ENCODE data around the gene NR6A1. TPM values are rescaled to one million over a fixed set of nuclear protein-coding genes. Genes with fewer than 3 reads are reported as not detected.

The NR6A1 gene
- total RNA-seq, 2 experiments from 2014 or later = 17.5 to 23.0 TPM

DNA sequence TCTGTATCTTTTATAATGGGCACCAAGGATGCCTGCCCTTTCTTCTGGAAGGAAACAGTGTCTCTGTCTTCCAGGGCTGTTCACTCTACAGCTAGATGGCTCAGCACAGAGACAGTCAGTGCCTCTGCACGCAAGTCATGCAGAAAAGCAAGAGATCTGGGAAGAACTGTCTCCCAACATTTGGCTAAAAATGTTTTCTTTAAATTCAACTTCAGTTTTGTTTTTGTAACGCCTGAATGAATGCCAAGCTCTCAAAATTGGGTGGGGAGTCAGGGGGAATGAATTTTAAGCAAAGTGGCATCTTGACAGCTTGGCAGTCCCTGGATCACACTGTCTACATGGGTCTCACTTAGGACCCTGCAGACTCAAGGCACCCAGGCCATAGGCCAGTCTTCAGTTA lies 18.4 kb upstream of the NR6A1 start:
- no peak overlapping the region for H2AFZ ChIP-seq (ENCODE audit: low read length)
- no peak for DNase-seq (ENCODE audit: low spot score)
- ChIA-PET CTCF (ENCODE audit: unreplicated experiment) (no interaction called here), POLR2A (interaction anchor here (0.5 to 1.9 kb wide), 2 partner anchors 10 to 174 kb away, joined by 3 to 5 read pairs; no protein-coding TSS in a partner anchor)
- no peak overlapping the region for H3K4me2 ChIP-seq (ENCODE audit: low read length)
- H4K20me1 ChIP-seq (ENCODE audit: insufficient read depth, low read length) = no peaks in the 10 kb centered on the region
- intact Hi-C loops (cut with micrococcal nuclease; ENCODE audit: unreplicated experiment) = no loop called here
- TF ChIP-seq, protein P1, sequence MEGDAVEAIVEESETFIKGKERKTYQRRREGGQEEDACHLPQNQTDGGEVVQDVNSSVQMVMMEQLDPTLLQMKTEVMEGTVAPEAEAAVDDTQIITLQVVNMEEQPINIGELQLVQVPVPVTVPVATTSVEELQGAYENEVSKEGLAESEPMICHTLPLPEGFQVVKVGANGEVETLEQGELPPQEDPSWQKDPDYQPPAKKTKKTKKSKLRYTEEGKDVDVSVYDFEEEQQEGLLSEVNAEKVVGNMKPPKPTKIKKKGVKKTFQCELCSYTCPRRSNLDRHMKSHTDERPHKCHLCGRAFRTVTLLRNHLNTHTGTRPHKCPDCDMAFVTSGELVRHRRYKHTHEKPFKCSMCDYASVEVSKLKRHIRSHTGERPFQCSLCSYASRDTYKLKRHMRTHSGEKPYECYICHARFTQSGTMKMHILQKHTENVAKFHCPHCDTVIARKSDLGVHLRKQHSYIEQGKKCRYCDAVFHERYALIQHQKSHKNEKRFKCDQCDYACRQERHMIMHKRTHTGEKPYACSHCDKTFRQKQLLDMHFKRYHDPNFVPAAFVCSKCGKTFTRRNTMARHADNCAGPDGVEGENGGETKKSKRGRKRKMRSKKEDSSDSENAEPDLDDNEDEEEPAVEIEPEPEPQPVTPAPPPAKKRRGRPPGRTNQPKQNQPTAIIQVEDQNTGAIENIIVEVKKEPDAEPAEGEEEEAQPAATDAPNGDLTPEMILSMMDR (conservative IDR thresholded peaks at IDR 0.05; ENCODE audit: low read length) = no peak
- no peak for TF ChIP-seq EZH2phosphoT487 (IDR thresholded peaks at IDR 0.05; ENCODE audit: borderline replicate concordance, low read depth, low read length)
- no peak overlapping the region for H3K27ac ChIP-seq (ENCODE audit: low read depth, low read length, poor library complexity, severe bottlenecking)
- peaks cover 8% of the 10 kb centered on the region for H3K4me1 ChIP-seq (ENCODE audit: insufficient read depth, low read length, poor library complexity, severe bottlenecking)
- no peaks in the 10 kb centered on the region for H3K9me3 ChIP-seq (ENCODE audit: low read length)
- H3K4me3 ChIP-seq (ENCODE audit: low read depth, low read length, poor library complexity, severe bottlenecking) = no peak overlapping the region
- no peaks in the 10 kb centered on the region for H3K9me2 ChIP-seq (ENCODE audit: insufficient read depth, low read length)
- H3K36me3 ChIP-seq (ENCODE audit: insufficient read depth, low read length) = no peaks in the 10 kb centered on the region
- BruUV-seq (replicated peaks) = no TSS peak
- H3K79me2 ChIP-seq (ENCODE audit: insufficient read depth, low read depth, low read length) = no peaks in the 10 kb centered on the region

DNA sequence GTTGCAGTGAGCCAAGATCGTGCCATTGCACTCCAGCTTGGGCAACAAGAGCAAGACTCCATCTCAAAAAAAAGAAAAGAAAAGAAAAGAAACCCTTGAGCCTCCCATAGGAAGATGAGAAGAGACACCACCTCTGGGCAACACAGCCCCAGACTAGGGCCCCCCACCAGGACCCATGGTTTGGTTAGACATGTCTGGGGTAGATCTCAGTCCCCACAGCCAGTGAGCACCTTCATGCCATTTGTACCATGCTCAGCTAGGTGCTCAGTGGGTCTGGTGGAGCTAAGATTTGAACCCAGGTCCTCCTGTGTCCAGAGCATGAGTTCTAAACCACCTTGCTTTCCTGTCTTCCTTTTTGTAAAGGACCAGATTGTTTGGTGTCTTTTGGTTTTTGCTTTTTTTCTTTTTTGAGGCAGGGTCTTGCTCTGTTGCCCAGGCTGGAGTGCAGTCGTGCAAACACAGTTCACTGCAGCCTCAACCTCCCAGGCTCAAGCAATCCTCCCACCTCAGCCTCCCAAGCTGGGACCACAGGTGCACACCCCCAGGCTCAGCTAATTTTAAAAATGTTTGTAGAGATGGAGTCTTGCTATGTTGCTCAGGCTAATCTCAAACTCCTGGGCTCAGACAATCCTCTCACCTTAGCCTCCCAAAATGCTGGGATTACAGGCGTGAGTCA lies 17.6 kb upstream of the NR6A1 start:
- H2AFZ ChIP-seq (ENCODE audit: low read length) = no peak overlapping the region
- ChIA-PET POLR2A (interaction anchor here (0.5 to 1.9 kb wide), 3 partner anchors 9 to 1724 kb away, joined by 3 to 5 read pairs (median 5); no protein-coding TSS in a partner anchor), CTCF (ENCODE audit: unreplicated experiment) (no interaction called here)
- no peak for DNase-seq (ENCODE audit: low spot score)
- no TSS peak for BruUV-seq (replicated peaks)
- H3K79me2 ChIP-seq (ENCODE audit: insufficient read depth, low read depth, low read length) = no peaks in the 10 kb centered on the region
- no peaks in the 10 kb centered on the region for H3K9me2 ChIP-seq (ENCODE audit: insufficient read depth, low read length)
- TF ChIP-seq, protein P1 (conservative IDR thresholded peaks at IDR 0.05; ENCODE audit: low read length) = no peak
- TF ChIP-seq EZH2phosphoT487 (IDR thresholded peaks at IDR 0.05; ENCODE audit: borderline replicate concordance, low read depth, low read length) = no peak
- H3K4me3 ChIP-seq (ENCODE audit: low read depth, low read length, poor library complexity, severe bottlenecking) = no peak overlapping the region
- H3K27ac ChIP-seq (ENCODE audit: low read depth, low read length, poor library complexity, severe bottlenecking) = no peak overlapping the region
- intact Hi-C loops (cut with micrococcal nuclease; ENCODE audit: unreplicated experiment) = no loop called here
- no peaks in the 10 kb centered on the region for H3K36me3 ChIP-seq (ENCODE audit: insufficient read depth, low read length)
- no peaks in the 10 kb centered on the region for H4K20me1 ChIP-seq (ENCODE audit: insufficient read depth, low read length)
- H3K4me2 ChIP-seq (ENCODE audit: low read length) = no peak overlapping the region
- no peaks in the 10 kb centered on the region for H3K9me3 ChIP-seq (ENCODE audit: low read length)
- peaks cover 8% of the 10 kb centered on the region for H3K4me1 ChIP-seq (ENCODE audit: insufficient read depth, low read length, poor library complexity, severe bottlenecking)

DNA sequence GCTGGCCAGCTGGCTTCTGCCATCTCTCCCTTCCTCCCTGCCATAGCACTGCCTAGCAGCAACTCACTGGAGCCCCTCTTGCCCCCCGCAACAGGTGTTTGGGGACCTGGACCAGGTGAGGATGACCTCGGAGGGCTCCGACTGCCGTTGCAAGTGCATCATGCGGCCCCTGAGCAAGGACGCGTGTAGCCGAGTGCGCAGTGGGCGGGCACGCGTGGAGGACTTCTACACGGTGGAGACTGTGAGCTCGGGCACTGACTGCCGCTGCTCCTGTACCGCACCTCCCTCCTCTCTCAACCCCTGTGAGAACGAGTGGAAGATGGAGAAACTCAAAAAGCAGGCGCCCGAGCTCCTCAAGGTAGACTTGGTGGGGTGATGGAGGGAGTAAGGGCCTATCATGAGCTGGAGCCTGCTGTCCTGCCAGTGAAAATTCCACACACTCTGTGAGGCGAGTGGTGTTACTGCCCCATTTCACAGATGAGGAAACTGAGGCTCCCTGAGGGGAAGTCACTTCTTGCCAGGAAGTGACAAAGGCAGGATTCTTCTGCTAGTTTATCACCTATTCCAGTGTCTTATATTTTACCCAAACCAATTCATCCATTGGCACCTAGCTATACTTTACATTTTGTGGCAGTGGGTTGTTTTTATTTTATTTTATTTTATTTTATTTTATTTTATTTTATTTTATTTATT lies 15.9 kb upstream of the NR6A1 start:
- no peak overlapping the region for H2AFZ ChIP-seq (ENCODE audit: low read length)
- no peaks in the 10 kb centered on the region for H3K79me2 ChIP-seq (ENCODE audit: insufficient read depth, low read depth, low read length)
- DNase-seq (ENCODE audit: low spot score) = no peak
- ChIA-PET CTCF (ENCODE audit: unreplicated experiment) (no interaction called here), POLR2A (no interaction called here)
- H3K36me3 ChIP-seq (ENCODE audit: insufficient read depth, low read length) = no peaks in the 10 kb centered on the region
- peaks cover 8% of the 10 kb centered on the region for H3K4me1 ChIP-seq (ENCODE audit: insufficient read depth, low read length, poor library complexity, severe bottlenecking)
- H3K27ac ChIP-seq (ENCODE audit: low read depth, low read length, poor library complexity, severe bottlenecking) = no peak overlapping the region
- H3K9me3 ChIP-seq (ENCODE audit: low read length) = no peaks in the 10 kb centered on the region
- no peak for TF ChIP-seq EZH2phosphoT487 (IDR thresholded peaks at IDR 0.05; ENCODE audit: borderline replicate concordance, low read depth, low read length)
- TF ChIP-seq, protein P1 (conservative IDR thresholded peaks at IDR 0.05; ENCODE audit: low read length) = no peak
- no peak overlapping the region for H3K4me2 ChIP-seq (ENCODE audit: low read length)
- intact Hi-C loops (cut with micrococcal nuclease; ENCODE audit: unreplicated experiment) = no loop called here
- no peaks in the 10 kb centered on the region for H4K20me1 ChIP-seq (ENCODE audit: insufficient read depth, low read length)
- H3K4me3 ChIP-seq (ENCODE audit: low read depth, low read length, poor library complexity, severe bottlenecking) = no peak overlapping the region
- no peaks in the 10 kb centered on the region for H3K9me2 ChIP-seq (ENCODE audit: insufficient read depth, low read length)
- BruUV-seq (replicated peaks) = no TSS peak
